Measurements from ENCODE around the gene AMIGO3.

GRCh38 chr3:49719214-49719884 is at the start of gene AMIGO3:
- TF ChIP-seq CTCF (IDR thresholded peaks at IDR 0.05) (peak in 3 of 4 experiments; percentile 69 to 80 (median 77)), POLR2AphosphoS5 (IDR thresholded peaks at IDR 0.05) (peak; percentile 32)

Measured in gastroesophageal sphincter (tissue), 3 donors.